ENCODE results near the gene LIPA.
A peak's percentile ranks its signal among the peaks of the same experiment; 100 is the strongest.

The LIPA gene

GRCh38 chr10:89251409-89252224 lies at the start of gene LIPA:
Gene LIPA (minus strand): TSS chr10:89251775. CDS start chr10:89247648, 4,127 bp downstream.
- no peak for TF ChIP-seq CTCF (IDR thresholded peaks at IDR 0.05; ENCODE audit: low read depth, low read length)
- peak; percentile 98 to 99 for DNase-seq (ENCODE audit: low read depth in 2 of 2)
- peak within 1 kb of the TSS; percentile 86 to 93 for H3K4me3 ChIP-seq (replicated peaks in 1 of 2; ENCODE audit: low read depth in 2 of 2, low read length in 2 of 2)

GRCh38 chr10:89301232-89301631 lies 49.7 kb upstream of the LIPA start:
- DNase-seq (ENCODE audit: low read depth in 2 of 2) = peak; percentile 69 to 71
- peak overlapping the region; percentile 3 to 48 for H3K4me3 ChIP-seq (replicated peaks in 1 of 2; ENCODE audit: low read depth in 2 of 2, low read length in 2 of 2)
- TF ChIP-seq CTCF (IDR thresholded peaks at IDR 0.05; ENCODE audit: low read depth, low read length) = no peak

DNA sequence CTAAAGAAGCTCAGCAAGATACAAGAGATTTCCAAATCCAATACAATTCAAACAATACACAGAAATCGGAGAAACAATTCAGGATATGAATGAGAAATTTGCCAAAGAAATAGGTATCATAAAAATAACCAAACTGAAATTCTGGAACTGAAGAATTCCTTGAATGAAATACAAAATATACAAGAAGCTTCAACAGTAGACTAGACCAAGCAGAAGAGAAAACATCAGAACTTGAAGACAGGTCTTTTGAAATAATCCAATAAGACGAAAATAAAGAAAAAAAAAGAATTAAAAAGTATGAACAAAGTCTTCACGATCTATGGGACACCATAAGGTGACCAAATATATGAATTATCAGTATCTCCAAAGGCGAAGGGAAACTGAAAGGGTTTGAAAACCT lies 47.5 kb upstream of the LIPA start:
- DNase-seq (ENCODE audit: low read depth in 2 of 2) = no peak
- H3K4me3 ChIP-seq (replicated peaks in 1 of 2; ENCODE audit: low read depth in 2 of 2, low read length in 2 of 2) = no peak overlapping the region
- TF ChIP-seq CTCF (IDR thresholded peaks at IDR 0.05; ENCODE audit: low read depth, low read length) = no peak

GRCh38 chr10:89297791-89298190 lies 46.2 kb upstream of the LIPA start:
- H3K4me3 ChIP-seq (replicated peaks in 1 of 2; ENCODE audit: low read depth in 2 of 2, low read length in 2 of 2) = no peak overlapping the region
- TF ChIP-seq CTCF (IDR thresholded peaks at IDR 0.05; ENCODE audit: low read depth, low read length) = no peak
- DNase-seq (ENCODE audit: low read depth in 2 of 2) = no peak

DNA sequence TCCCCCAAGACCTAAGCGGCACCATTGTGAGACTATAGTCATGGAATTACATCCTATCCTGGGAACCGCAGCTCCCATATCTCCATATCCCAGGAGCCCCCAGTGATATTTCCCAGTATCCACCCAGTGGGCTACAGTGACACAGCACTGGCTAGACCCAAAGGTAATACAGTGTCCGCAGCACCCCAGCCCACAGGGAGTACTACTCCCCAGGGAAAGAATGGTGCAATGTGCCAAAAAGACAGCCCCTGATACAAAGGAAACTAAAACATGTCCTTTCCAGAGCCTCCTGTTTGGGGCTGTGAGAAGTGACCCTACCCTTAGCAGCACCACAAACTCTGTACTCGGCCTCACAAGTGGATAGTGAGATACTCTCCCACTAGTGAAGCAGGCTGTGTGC lies 45.8 kb upstream of the LIPA start:
- no peak for DNase-seq (ENCODE audit: low read depth in 2 of 2)
- TF ChIP-seq CTCF (IDR thresholded peaks at IDR 0.05; ENCODE audit: low read depth, low read length) = no peak
- H3K4me3 ChIP-seq (replicated peaks in 1 of 2; ENCODE audit: low read depth in 2 of 2, low read length in 2 of 2) = no peak overlapping the region

DNA sequence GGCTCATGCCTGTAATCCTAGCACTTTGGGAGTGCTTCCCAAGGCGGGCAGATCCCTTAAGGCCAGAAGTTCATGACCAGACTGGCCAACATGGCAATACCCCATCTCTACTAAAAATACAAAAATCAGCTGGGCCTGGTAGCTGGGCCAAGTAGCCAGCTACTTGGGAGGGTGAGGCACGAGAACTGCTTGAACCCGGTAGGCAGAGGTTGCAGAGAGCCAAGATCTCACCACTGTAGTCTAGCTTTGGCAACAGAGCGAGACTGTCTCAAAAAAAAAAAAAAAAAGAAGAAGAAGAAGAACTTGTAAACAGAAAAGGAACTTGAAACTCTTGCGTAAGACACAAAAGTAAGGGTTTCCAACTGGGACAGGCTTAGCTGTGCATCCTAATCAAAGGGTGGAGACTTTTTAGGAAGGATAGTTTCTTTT lies 44.7 kb upstream of the LIPA start:
- DNase-seq (ENCODE audit: low read depth in 2 of 2) = peak; percentile 75 to 85
- no peak overlapping the region for H3K4me3 ChIP-seq (replicated peaks in 1 of 2; ENCODE audit: low read depth in 2 of 2, low read length in 2 of 2)
- TF ChIP-seq CTCF (IDR thresholded peaks at IDR 0.05; ENCODE audit: low read depth, low read length) = no peak
